Fibroblast of the aortic adventitia (primary cell): ENCODE results near the gene SPEF1. TPM values are rescaled to one million over a fixed set of nuclear protein-coding genes. Genes with fewer than 3 reads are reported as not detected.

Source experiments
- DNase-seq: peaks from one replicate; pipeline ENCODE4 v3.0.0-alpha.2; 2010; ENCODE audit warnings: low read depth
- H3K4me3 ChIP-seq: 2 replicates; pipeline ENCODE4 v1.5.1; 2011; ENCODE audit warnings: low read depth, mild to moderate bottlenecking, control low read depth, low read length, moderate library complexity
- total RNA-seq: library from RNA; depleted of rRNA; stranded (reverse); fragments of >200 nt; gene quantifications from 2 replicates; pipeline ENCODE4 v1.2.3, GENCODE V29; 2012; ENCODE audit warnings: low replicate concordance
- TF ChIP-seq, protein P1 (sequence below): IDR thresholded peaks from 2 replicates; pipeline ENCODE4 v1.5.1; 2011; ENCODE audit warnings: mild to moderate bottlenecking, low read length, control low read depth, inconsistent platforms; ENCODE audit not compliant: insufficient read depth

Gene SPEF1
- total RNA-seq, 1 donor = 0.09 TPM

GRCh38 chr20:3786665-3787323 lies 5.5 kb upstream of the SPEF1 start, which contains the start of gene CENPB:
Gene CENPB, minus strand, starts transcription at chr20:3786740. Its CDS starts 257 bp downstream, at chr20:3786483.
- peak; percentile 72 for DNase-seq
- TF ChIP-seq, protein P1, sequence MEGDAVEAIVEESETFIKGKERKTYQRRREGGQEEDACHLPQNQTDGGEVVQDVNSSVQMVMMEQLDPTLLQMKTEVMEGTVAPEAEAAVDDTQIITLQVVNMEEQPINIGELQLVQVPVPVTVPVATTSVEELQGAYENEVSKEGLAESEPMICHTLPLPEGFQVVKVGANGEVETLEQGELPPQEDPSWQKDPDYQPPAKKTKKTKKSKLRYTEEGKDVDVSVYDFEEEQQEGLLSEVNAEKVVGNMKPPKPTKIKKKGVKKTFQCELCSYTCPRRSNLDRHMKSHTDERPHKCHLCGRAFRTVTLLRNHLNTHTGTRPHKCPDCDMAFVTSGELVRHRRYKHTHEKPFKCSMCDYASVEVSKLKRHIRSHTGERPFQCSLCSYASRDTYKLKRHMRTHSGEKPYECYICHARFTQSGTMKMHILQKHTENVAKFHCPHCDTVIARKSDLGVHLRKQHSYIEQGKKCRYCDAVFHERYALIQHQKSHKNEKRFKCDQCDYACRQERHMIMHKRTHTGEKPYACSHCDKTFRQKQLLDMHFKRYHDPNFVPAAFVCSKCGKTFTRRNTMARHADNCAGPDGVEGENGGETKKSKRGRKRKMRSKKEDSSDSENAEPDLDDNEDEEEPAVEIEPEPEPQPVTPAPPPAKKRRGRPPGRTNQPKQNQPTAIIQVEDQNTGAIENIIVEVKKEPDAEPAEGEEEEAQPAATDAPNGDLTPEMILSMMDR = peak; percentile 47
- peak within 1 kb of the TSS; percentile 85 for H3K4me3 ChIP-seq

DNA sequence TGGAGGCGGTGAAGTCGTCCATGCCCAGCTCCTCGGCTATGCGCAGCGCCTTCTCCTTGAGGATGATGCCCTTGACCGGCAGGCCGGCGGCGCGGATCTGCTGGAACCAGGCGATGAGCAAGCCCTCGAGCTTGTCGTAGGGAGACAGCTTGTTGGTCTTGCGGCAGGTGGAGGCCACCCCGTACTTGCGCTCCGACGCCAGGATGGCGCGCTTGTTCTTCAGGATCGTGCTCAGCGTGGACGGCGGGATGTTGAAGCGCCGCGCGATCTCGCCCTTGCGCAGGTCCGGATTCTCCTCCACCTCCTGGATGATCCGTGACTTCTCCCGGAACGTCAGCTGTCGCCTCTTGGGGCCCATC lies 4.9 kb upstream of the SPEF1 start:
- H3K4me3 ChIP-seq = peak overlapping the region; percentile 85
- DNase-seq = peak; percentile 58
- TF ChIP-seq, protein P1 = no peak

GRCh38 chr20:3785240-3786125 lies 4.2 kb upstream of the SPEF1 start:
- DNase-seq = no peak
- peak overlapping the region; percentile 85 for H3K4me3 ChIP-seq
- TF ChIP-seq, protein P1 = no peak

DNA sequence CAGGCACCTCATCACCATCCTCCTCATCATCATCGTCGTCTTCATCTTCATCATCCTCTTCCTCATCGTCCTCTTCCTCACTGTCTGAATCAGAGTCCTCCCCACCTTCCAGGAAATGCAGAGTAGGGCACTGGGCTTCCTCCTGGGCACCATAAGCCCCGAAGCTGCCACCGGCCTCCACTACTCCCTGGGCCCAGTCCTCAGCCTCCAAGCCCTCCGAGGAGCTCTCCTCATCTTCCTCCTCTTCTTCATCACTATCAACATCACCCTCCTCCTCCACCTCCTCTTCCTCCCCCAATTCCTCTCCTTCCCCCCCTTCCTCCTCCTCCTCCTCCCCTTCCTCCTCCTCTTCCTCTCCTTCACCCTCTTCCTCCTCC lies 3.6 kb upstream of the SPEF1 start:
- TF ChIP-seq, protein P1 = no peak
- H3K4me3 ChIP-seq = peak overlapping the region; percentile 85
- DNase-seq = no peak

DNA sequence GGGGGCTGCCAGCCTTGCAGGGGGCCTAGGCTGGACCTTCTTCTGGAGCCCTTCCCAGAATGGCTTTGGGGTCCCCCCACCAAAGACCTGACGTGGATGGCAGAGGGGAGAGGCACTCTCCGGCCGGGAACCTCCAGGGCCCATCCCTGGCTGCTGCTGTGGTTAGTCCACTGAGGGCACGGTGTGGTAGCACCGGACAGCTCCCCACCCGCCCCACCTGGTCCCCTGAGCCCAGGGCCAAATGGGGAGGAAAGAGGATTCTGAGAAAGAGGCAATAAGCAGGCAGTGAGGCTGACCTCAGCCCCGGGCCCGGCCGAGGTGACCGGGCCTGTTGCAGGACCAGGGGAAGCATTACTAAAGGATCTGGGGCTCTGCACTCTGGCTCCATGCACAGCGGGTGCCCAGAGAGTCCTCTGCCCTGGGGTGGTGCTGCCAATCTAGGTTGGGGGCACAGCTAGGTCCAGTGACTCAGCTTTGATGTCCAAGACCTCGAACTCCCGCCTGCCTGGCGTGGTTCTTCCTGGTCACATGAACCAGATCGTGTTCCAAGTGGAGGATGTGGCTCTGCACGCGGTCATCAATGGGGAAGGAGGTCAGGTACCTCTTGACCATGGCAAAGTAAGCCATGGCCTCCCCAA lies 3.1 kb upstream of the SPEF1 start:
- H3K4me3 ChIP-seq = peak overlapping the region; percentile 85
- no peak for DNase-seq
- TF ChIP-seq, protein P1 = no peak

DNA sequence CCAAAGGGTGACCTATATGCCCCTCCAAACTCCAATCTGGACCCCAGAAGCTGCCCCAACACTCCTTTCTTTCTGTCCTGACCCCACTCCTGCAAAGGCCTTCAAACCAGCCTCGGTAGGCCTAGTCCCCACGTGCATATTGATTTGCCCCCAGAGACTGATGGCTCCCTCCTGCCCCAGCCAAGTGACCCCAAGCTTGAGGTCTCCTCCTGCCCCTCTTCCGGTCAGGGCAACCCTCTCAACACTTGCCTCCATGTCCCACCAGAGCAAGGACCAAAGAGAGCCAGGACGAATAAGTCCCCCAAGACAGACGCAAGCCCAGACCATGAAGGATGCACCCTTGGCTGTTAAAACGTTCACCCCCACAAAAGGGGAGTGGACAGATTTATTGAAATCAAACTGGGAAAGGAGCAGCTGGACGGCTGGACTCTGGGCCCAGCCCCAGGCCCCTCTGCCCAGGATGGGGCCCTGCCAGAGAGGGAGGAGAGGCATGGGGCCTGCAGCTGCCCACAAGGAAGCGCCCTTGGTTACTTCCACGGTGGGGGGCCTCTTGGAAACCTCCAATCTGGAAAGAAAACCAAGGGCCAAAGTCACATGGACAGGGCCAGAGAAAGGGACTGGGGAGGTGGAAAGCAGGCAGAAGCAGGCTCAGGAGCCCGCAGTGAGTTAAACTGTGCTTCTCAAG lies 2.4 kb upstream of the SPEF1 start:
- TF ChIP-seq, protein P1 = no peak
- no peak for DNase-seq
- peak overlapping the region; percentile 85 for H3K4me3 ChIP-seq
